Right lobe of liver (tissue), 4 donors: ENCODE measurements around the gene DCANP1.

ENCODE experiments used
- CTCF ChIP-seq, 4 donors: fragments of 200-600 bp in 3 of 4; fragments of 450-650 bp in 1 of 4; IDR thresholded peaks; one replicate each; pipeline versions ENCODE4 v1.5.1 to v1.8.0; 2016 to 2022; ENCODE audit warnings: antibody characterized with exemption in 4 of 4, mild to moderate bottlenecking in 2 of 4
- POLR2A ChIP-seq: fragments of 450-650 bp; IDR thresholded peaks from one replicate; pipeline ENCODE4 v1.6.1; 2017; ENCODE audit warnings: antibody characterized with exemption, mild to moderate bottlenecking
- donor health status: DM: no; HTN: no; CAD: no.
- donor health status: DM: no; HTN: no; CAD: no.
- donor health status: DM: no; HTN: yes; CAD: no.

- TF ChIP-seq CTCF (IDR thresholded peaks at IDR 0.05) (no peak), POLR2A (no peak)
Observed at GRCh38 chr5:135455876-135456237, 8.7 kb upstream of the DCANP1 start.
